ENCODE data around the gene FAF2.
A peak's percentile ranks its signal among the peaks of the same experiment; 100 is the strongest.

FAF2 gene

DNA sequence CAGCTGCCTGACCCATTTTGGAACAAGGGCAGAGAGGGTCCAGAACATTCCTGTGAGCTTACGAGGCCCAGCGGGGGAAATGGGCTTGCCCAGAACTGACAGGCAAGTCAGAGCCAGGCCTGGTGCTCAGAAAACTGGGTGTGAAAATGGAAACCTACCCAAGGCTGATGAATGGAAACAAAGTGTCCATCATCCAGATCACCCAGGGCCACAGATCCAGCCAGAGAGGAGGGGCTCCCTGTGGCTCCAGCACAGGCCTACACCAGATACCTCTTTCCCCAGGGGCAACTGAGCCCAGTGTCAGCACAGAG is 35.0 kb upstream of the FAF2 start:
- no peak overlapping the region for H3K4me3 ChIP-seq
- in situ Hi-C loops (cut with MboI; ENCODE audit: low sequenced_read_pairs): loop anchor here (10.0 kb wide), 1 partner anchor 132 kb away; the partner anchor contains the start of gene CDHR2
- H3K4me1 ChIP-seq: peaks cover 10% of the 10 kb centered on the region

DNA sequence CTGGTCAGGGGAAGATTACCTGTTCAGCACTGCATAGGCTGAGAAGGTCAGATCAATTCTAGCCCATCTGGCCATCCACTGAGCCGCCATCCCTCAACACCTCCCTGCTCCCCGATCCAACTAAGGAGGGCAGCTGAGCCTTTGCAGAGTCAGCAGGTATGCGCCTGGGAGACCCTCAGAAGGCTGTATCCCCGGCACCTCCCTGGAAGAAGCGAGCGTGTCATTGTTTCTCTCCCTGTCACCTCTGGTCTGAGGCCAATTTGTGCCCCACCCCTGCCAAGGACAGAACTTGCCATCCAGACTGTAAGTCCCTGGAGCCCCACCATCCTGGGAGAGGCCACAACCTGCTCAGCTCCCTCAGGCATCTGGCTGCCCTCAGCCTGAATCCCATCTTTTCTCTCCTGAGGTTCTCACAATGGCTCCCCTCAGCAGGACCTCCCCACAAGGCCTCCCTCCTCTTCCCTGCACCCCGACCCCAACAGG is 34.4 kb upstream of the FAF2 start:
- in situ Hi-C loops (cut with MboI; ENCODE audit: low sequenced_read_pairs): loop anchor here (10.0 kb wide), 1 partner anchor 131 kb away; the partner anchor contains the start of gene CDHR2
- Histone ChIP-seq H3K36me3 (replicated peaks) (peaks cover 11% of the 10 kb centered on the region), H3K4me3 (no peak overlapping the region), H3K9me3 (no peaks in the 10 kb centered on the region), H3K27me3 (ENCODE audit: low read depth) (no peaks in the 10 kb centered on the region), H3K4me1 (peaks cover 10% of the 10 kb centered on the region)
- no peak for DNase-seq (ENCODE audit: low spot score in 2 of 2)

More for the DNA sequence above, 35.0 kb upstream of the FAF2 start:
- no peak for DNase-seq (ENCODE audit: low spot score in 2 of 2)
- H3K36me3 ChIP-seq (replicated peaks): peaks cover 11% of the 10 kb centered on the region
- H3K27me3 ChIP-seq (ENCODE audit: low read depth): no peaks in the 10 kb centered on the region
- no peaks in the 10 kb centered on the region for H3K9me3 ChIP-seq

DNA sequence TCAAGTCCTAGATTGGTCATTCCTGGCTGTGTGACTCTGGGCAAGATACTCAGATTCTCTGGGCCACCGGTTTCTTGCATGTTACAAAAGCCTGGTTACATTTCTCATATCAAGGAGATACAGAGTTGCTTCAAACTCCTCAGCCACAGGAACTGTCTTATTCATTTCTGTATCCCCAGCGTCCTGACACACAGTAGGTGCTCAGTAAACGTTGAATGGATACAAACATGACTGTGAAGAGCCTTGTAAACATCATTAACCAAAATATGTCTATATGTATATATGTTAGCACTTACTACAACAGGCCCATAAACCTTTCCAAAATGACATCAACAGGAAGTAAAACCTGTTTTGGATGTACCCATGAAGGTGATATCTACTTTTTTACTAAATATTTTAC is 33.5 kb upstream of the FAF2 start:
- H3K36me3 ChIP-seq (replicated peaks): peaks cover 11% of the 10 kb centered on the region
- H3K4me3 ChIP-seq: peak overlapping the region; percentile 60; the same call in 1 of the 2 replicates
- H3K9me3 ChIP-seq: no peaks in the 10 kb centered on the region; the same call in 1 of the 2 replicates
- H3K27me3 ChIP-seq (ENCODE audit: low read depth): no peaks in the 10 kb centered on the region
- DNase-seq (ENCODE audit: low spot score in 2 of 2): no peak
- peaks cover 10% of the 10 kb centered on the region for H3K4me1 ChIP-seq
- in situ Hi-C loops (cut with MboI; ENCODE audit: low sequenced_read_pairs): loop anchor here (10.0 kb wide), 1 partner anchor 130 kb away; the partner anchor contains the start of gene CDHR2

DNA sequence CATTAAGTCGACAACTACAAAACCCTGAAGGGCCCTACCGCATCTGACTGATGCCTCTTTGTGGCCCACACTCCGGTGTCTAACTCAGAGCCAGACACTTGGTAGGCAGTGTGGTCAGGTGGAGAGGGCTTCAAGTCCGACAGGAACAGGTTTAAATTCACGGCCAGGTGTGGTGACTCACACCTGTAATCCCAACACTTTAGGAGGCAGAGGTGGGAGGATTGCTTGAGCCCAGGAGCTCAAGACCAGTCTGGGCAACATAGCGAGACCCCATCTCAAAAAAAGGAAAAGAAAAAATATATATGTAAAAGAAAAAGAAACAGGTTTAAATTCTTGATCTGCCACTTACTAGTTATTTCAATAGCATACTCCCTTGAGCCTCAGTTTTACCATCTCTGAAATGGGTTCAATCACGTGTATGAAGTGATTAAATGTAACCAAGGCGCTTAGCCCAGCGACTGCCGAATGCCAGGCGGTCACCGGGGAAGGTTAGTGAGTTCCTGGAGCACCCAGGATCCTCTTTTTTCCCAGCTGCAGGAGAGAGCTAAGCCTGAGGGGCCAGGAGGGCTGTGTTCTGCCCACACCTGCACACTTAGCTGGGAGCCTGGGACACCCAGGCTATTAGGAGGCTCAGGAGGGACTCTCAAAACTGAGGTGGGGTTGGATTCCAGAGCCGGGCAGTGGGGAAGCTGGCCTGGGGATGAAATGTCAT is 32.8 kb upstream of the FAF2 start:
- H3K4me1 ChIP-seq: peaks cover 10% of the 10 kb centered on the region
- in situ Hi-C loops (cut with MboI; ENCODE audit: low sequenced_read_pairs): loop anchor here (10.0 kb wide), 1 partner anchor 129 kb away; the partner anchor contains the start of gene CDHR2

DNA sequence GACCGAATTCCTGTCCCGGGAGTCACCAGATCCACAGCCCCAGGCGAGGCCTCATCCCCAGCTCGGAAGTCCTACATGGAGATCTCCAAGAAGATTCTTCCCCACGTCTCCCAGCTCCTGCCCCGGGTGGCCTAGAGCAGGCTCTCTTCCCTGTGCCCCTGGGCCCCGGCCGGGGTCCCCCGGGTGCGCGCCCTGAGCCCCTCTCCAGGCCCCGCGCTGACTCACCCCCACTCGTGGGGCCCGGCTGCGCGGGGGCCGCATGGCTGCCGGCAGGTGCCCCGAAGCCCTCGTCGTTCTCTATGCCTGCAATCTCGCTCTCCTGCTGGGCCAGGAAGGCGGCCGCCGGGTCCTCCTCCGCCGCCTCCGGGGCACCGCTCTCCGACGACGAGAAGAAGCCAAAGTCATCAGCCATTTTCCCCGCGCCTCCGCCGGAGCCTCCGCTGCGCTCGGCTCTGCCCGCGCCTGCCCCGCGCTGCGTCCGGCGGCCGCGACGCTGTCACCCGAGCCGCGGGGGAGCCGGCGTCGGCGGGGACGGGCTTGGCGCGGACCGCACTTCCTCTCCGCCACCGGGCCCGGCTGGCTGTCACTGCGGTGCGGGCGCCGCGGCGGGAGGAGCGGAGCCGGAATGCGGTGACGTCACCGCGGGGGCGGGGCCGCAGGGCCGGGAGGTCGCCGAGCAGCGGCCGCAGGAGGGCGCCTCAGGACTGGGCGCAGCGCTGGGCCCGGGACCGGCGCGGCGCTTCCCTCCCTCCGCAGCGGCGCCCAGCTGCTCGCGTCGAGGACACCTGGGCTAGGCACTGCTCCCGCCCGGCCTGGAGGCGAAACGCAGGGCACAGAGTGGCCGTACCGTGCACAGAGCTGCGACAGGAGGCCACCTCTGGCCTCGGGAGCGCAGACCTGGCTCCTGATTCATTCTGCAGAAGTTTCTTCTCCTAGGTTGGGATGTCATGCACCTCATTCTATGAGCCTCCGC is 31.9 kb upstream of the FAF2 start, which contains the start of gene CLTB:
Gene CLTB (minus strand): TSS at position 588 of the 973 bp plus-strand sequence. CDS start 176 bp downstream, at position 412.
- H3K36me3 ChIP-seq (replicated peaks): 0 out of 2 replicates have a peak, but pooled peaks cover 2% of the 10 kb centered on the region
- no peaks in the 10 kb centered on the region for H3K27me3 ChIP-seq (ENCODE audit: low read depth)
- H3K4me1 ChIP-seq: peaks cover 10% of the 10 kb centered on the region
- peak within 1 kb of the TSS; percentile 60 for H3K4me3 ChIP-seq
- peaks cover 8% of the 10 kb centered on the region for H3K9me3 ChIP-seq
- in situ Hi-C loops (cut with MboI; ENCODE audit: low sequenced_read_pairs): loop anchor here (10.0 kb wide), 1 partner anchor 129 kb away; the partner anchor contains the start of gene CDHR2
- DNase-seq (ENCODE audit: low spot score in 2 of 2): peak; percentile 87 to 91

More for the DNA sequence above, 32.8 kb upstream of the FAF2 start:
- Histone ChIP-seq H3K4me3 (peak overlapping the region; percentile 60), H3K27me3 (ENCODE audit: low read depth) (no peaks in the 10 kb centered on the region), H3K36me3 (replicated peaks) (peaks cover 4% of the 10 kb centered on the region), H3K9me3 (peaks cover under 1% of the 10 kb centered on the region; the same call in 1 of the 2 replicates)
- DNase-seq (ENCODE audit: low spot score in 2 of 2): no peak

DNA sequence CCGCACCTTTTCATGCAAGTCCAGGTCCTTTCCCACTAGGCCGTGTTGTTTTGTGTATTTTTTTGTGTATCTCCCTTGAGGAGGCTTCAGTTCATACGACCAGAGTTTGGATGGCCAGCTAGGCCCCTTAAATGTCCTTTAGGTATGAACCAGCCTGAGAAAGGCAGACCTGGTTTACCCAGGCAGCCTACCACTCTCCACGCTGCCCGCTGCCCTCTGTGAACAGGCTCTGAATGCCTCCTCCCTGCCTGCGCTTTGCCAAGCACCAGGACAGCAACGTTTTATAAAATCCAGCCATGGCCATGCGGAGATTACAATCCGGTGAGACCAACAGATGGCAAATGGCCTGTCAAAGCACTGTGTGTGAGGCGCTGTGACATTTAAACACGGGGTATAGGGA is 31.2 kb upstream of the FAF2 start:
- H3K4me1 ChIP-seq: peaks cover 10% of the 10 kb centered on the region
- H3K4me3 ChIP-seq: peak overlapping the region; percentile 5; the same call in 1 of the 2 replicates
- peaks cover 8% of the 10 kb centered on the region for H3K9me3 ChIP-seq
- no peaks in the 10 kb centered on the region for H3K27me3 ChIP-seq (ENCODE audit: low read depth)
- in situ Hi-C loops (cut with MboI; ENCODE audit: low sequenced_read_pairs): loop anchor here (10.0 kb wide), 1 partner anchor 128 kb away; the partner anchor contains the start of gene CDHR2
- 0 out of 2 replicates have a peak, but pooled peaks cover 2% of the 10 kb centered on the region for H3K36me3 ChIP-seq (replicated peaks)
- DNase-seq (ENCODE audit: low spot score in 2 of 2): no peak

DNA sequence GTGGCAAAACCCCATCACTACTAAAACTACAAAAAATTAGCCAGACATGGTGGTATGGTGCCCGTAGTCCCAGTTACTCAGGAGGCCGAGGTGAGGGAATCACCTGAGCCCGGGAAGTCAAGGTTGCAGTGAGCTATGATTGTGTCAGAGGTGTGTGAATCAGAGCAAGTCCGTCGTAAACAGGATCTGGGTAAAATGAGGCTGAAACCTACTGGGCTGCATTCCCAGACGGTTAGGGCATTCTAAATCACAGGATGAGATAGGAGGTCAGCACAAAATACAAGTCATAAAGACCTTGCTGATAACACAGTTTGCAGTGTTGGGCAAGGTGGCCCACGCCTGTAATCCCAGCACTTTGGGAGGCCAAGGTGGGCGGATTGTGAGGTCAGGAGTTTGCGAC is 29.9 kb upstream of the FAF2 start:
- Histone ChIP-seq H3K4me1 (peaks cover 10% of the 10 kb centered on the region), H3K4me3 (no peak overlapping the region), H3K27me3 (ENCODE audit: low read depth) (no peaks in the 10 kb centered on the region), H3K9me3 (peaks cover 8% of the 10 kb centered on the region), H3K36me3 (replicated peaks) (0 out of 2 replicates have a peak, but pooled peaks cover 2% of the 10 kb centered on the region)
- no peak for DNase-seq (ENCODE audit: low spot score in 2 of 2)
- in situ Hi-C loops (cut with MboI; ENCODE audit: low sequenced_read_pairs): loop anchor here (10.0 kb wide), 1 partner anchor 127 kb away; the partner anchor contains the start of gene CDHR2

DNA sequence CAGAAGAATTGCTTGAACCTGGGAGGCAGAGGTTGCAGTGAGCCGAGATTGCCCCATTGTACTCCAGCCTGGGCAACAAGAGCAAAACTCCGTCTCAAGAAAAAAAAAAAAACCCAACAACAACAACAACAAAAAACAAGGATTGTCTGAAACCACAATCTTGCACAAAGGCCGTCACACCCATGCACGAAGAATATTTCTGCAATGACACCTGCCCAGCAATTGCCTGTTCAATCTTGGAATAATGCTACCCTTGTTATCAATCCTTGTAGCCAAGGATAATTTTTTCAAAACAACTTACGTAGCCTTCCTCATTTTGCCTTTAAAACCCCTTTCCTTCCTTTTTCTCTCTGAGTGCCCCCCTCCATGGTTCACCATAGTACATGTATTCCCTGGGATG is 28.1 kb upstream of the FAF2 start:
- H3K4me3 ChIP-seq: no peak overlapping the region
- in situ Hi-C loops (cut with MboI; ENCODE audit: low sequenced_read_pairs): no loop called here
- no peak for DNase-seq (ENCODE audit: low spot score in 2 of 2)
- peaks cover 8% of the 10 kb centered on the region for H3K9me3 ChIP-seq
- peaks cover 7% of the 10 kb centered on the region for H3K4me1 ChIP-seq
- no peaks in the 10 kb centered on the region for H3K27me3 ChIP-seq (ENCODE audit: low read depth)
- H3K36me3 ChIP-seq (replicated peaks): no peaks in the 10 kb centered on the region

DNA sequence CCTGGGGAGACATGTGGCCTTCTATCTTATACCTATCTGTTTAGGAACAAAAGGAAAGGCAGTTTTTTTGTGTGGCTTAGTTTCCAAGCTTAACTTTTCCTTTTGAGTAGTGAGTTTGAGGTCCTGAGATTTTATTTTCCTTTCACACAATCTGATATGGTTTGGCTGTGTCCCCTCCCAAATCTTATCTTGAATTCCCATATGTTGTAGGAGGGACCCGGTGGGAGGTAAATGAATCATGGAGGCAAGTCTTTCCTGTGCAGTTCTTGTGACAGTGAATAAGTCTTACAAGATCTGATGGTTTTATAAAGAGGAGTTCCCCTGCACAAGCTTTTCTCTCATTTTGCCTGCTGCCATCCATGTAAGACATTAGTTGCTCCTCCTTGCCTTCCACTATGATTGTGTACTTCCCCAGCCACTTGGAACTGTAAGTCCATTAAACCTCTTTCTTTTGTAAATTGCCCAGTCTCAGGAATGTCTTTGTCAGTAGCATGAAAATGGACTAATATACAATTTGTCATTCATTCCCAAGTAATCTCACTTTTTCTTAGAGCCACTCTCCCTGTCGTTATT is 27.1 kb upstream of the FAF2 start:
- peaks cover 8% of the 10 kb centered on the region for H3K9me3 ChIP-seq
- H3K4me3 ChIP-seq: no peak overlapping the region
- peaks cover 16% of the 10 kb centered on the region for H3K4me1 ChIP-seq
- in situ Hi-C loops (cut with MboI; ENCODE audit: low sequenced_read_pairs): no loop called here
- DNase-seq (ENCODE audit: low spot score in 2 of 2): peak in 1 of 2 experiments; percentile 4
- no peaks in the 10 kb centered on the region for H3K36me3 ChIP-seq (replicated peaks)
- H3K27me3 ChIP-seq (ENCODE audit: low read depth): no peaks in the 10 kb centered on the region

DNA sequence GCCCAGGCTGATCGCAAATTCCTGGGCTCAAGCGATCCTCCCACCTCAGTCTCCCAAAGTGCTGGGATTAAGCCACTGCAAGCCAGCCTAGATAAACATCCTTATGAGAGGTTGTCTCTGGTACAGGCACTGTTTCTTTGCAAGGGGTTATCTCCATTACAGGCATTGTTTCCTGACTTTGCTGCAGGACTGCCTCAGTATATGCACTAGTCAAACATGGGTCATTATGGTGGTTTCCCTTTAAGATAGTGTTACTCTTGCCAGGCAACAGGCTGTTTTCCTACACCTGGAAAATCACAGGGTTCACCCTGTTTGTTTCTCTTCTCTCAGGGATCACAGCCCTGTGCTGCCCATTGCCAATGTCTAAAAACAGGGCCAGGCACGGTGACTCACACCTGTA is 24.0 kb upstream of the FAF2 start:
- H3K27me3 ChIP-seq (ENCODE audit: low read depth): no peaks in the 10 kb centered on the region
- DNase-seq (ENCODE audit: low spot score in 2 of 2): no peak
- in situ Hi-C loops (cut with MboI; ENCODE audit: low sequenced_read_pairs): no loop called here
- H3K4me3 ChIP-seq: no peak overlapping the region
- peaks cover 8% of the 10 kb centered on the region for H3K9me3 ChIP-seq
- H3K4me1 ChIP-seq: peaks cover 13% of the 10 kb centered on the region
- no peaks in the 10 kb centered on the region for H3K36me3 ChIP-seq (replicated peaks)

DNA sequence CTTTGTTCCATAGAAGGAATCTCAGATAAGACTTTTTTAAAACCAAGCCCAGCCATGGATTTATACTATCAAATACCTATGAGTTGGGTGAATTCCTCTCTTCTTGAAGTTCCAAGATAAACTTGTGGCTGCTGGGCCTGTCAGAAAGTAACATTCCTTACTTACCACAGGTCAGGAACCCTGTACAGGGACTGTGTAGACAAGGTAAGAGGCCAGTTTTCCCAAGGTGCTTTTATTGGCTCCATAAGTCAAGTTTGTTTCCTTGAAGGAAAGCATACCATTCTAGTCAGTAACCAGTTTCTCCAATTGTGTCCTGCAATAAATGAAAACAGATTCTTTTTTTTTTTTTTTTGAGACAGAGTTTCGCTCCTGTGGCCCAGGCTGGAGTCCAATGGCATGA is 23.0 kb upstream of the FAF2 start:
- Histone ChIP-seq H3K4me3 (no peak overlapping the region), H3K27me3 (ENCODE audit: low read depth) (no peaks in the 10 kb centered on the region), H3K9me3 (peaks cover 8% of the 10 kb centered on the region), H3K4me1 (peaks cover 13% of the 10 kb centered on the region), H3K36me3 (replicated peaks) (no peaks in the 10 kb centered on the region)
- in situ Hi-C loops (cut with MboI; ENCODE audit: low sequenced_read_pairs): no loop called here
- no peak for DNase-seq (ENCODE audit: low spot score in 2 of 2)

DNA sequence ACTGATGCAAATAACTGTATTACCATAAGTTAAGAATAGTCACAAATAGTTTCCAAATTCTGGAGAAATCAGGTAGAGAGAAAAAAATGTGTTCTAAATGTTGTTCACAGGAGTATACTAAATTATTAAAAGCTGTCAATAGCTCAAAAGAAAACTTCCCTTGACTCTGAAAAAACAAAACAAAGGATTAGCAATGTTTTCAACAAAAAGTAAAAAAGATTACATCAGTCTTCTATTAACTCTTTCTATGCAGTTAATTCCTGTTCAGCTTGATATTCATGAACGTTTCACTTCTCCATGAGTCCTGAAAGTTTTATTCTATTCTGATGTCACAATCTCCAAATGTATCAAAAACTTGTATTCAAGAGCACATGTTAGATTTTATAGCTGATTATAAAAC is 22.4 kb upstream of the FAF2 start:
- in situ Hi-C loops (cut with MboI; ENCODE audit: low sequenced_read_pairs): no loop called here
- Histone ChIP-seq H3K27me3 (ENCODE audit: low read depth) (no peaks in the 10 kb centered on the region), H3K9me3 (peaks cover 4% of the 10 kb centered on the region), H3K4me3 (no peak overlapping the region), H3K36me3 (replicated peaks) (no peaks in the 10 kb centered on the region), H3K4me1 (peaks cover 13% of the 10 kb centered on the region)
- peak in 1 of 2 experiments; percentile 47 for DNase-seq (ENCODE audit: low spot score in 2 of 2)

DNA sequence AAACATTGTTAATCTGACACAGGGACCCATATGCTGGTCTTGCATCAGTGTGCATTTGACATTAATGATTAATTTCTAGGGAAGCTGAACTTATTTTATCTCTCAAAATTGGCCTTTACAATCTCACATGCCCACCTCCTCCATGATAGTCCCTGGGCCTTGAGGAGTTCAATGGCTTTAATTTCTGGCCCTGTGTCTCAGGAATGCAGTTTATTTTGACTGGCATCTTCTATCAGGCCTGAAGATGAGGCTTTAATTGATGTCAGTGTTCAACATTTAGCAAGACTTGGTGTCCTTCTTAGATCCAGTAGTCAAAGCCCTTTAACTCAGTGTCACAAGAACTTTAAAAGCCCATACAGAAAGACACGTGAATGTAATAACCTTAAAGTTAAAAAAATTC is 21.3 kb upstream of the FAF2 start:
- no peaks in the 10 kb centered on the region for H3K9me3 ChIP-seq
- H3K27me3 ChIP-seq (ENCODE audit: low read depth): no peaks in the 10 kb centered on the region
- DNase-seq (ENCODE audit: low spot score in 2 of 2): no peak
- no peak overlapping the region for H3K4me3 ChIP-seq
- peaks cover 13% of the 10 kb centered on the region for H3K4me1 ChIP-seq
- no peaks in the 10 kb centered on the region for H3K36me3 ChIP-seq (replicated peaks)
- in situ Hi-C loops (cut with MboI; ENCODE audit: low sequenced_read_pairs): no loop called here
